B cell (primary cell): ENCODE measurements around the gene SPAM1. TPM values are rescaled to one million over a fixed set of nuclear protein-coding genes. Genes with fewer than 3 reads are reported as not detected.
"Not testable (repeated sequence)": the region's sequence is repeated elsewhere in the genome, so short reads cannot be mapped to it uniquely, and the experiment has no call there.

Experiments used
- ATAC-seq: fragments of 200-7000 bp; cut with Tn5 transposase; one replicate; pipeline ENCODE4 v1.10.0; 2021; ENCODE audit warnings: low read depth, mild to moderate bottlenecking, moderate number of reproducible peaks, moderate library complexity
- CTCF ChIA-PET: fragments of 350-600 bp; sonication (Branson Sonifier 250); formaldehyde crosslinking; loops from one replicate; lab custom pipeline; 2021; ENCODE audit warnings: antibody characterized with exemption, inconsistent platforms; lab: Charles Lee
- POLR2A ChIA-PET: fragments of 350-600 bp; sonication (Branson Sonifier 250); formaldehyde crosslinking; loops from one replicate; lab custom pipeline; 2021; ENCODE audit warnings: antibody characterized with exemption; lab: Charles Lee
- DNase-seq: peaks from one replicate; pipeline ENCODE4 v3.0.0; 2013
- H2AFZ ChIP-seq: 2 replicates; pipeline ENCODE4 v1.6.1; 2012; ENCODE audit warnings: mild to moderate bottlenecking, low read depth, low read length; ENCODE audit not compliant: insufficient read depth, poor library complexity, severe bottlenecking
- H3K27ac ChIP-seq, 2 donors: 1 replicate in 1 of 2; 2 replicates in 1 of 2; pipeline ENCODE4 v1.5.1; 2012 to 2013; ENCODE audit warnings: low read length in 2 of 2, mild to moderate bottlenecking in 2 of 2, moderate library complexity in 1 of 2
- H3K27me3 ChIP-seq, 4 experiments: fragments of 200-600 bp in 1 of 4; sonication (generic) in 1 of 4; replicated peaks in 1 of 4; 1 replicate in 2 of 4; 2 replicates in 2 of 4; pipeline versions ENCODE4 v1.6.1 to v1.7.0; 2013 to 2016; ENCODE audit warnings: low read length in 3 of 4, mild to moderate bottlenecking in 2 of 4, mixed read lengths in 1 of 4, moderate library complexity in 1 of 4; ENCODE audit not compliant: insufficient read depth in 4 of 4, control insufficient read depth in 3 of 4; ENCODE audit errors: control extremely low read depth in 1 of 4
- H3K36me3 ChIP-seq, 2 experiments: replicated peaks in 1 of 2; 1 replicate in 1 of 2; 2 replicates in 1 of 2; pipeline versions ENCODE4 v1.6.1 to v1.7.1; 2013; ENCODE audit warnings: low read length in 1 of 2; ENCODE audit not compliant: insufficient read depth in 2 of 2, control insufficient read depth in 1 of 2; ENCODE audit errors: control extremely low read depth in 1 of 2, extremely low read depth in 1 of 2
- H3K4me1 ChIP-seq, 2 donors: fragments of 200-600 bp in 1 of 2; sonication (generic) in 1 of 2; 1 replicate in 1 of 2; 2 replicates in 1 of 2; pipeline versions ENCODE4 v1.5.1 to v1.6.1; 2013 to 2017; ENCODE audit warnings: low read length in 2 of 2; ENCODE audit not compliant: control insufficient read depth in 2 of 2, insufficient read depth in 2 of 2
- H3K4me2 ChIP-seq: replicated peaks from 2 replicates; pipeline ENCODE3; 2012; ENCODE audit warnings: mild to moderate bottlenecking, low read depth, low read length; ENCODE audit not compliant: poor library complexity, severe bottlenecking
- H3K4me3 ChIP-seq, 5 experiments: fragments of 200-600 bp in 1 of 5; sonication (generic) in 1 of 5; 1 replicate in 3 of 5; 2 replicates in 2 of 5; pipeline versions ENCODE4 v1.5.1 to v1.7.0; 2011 to 2016; ENCODE audit warnings: low read length in 4 of 5, mild to moderate bottlenecking in 4 of 5, low read depth in 2 of 5, control low read depth in 1 of 5, moderate library complexity in 1 of 5; ENCODE audit not compliant: insufficient read depth in 1 of 5; ENCODE audit errors: control extremely low read depth in 1 of 5, extremely low read depth in 1 of 5
- H3K79me2 ChIP-seq: fragments of 200-600 bp; sonication (generic); one replicate; pipeline ENCODE4 v1.6.0; 2016; ENCODE audit warnings: low read length; ENCODE audit not compliant: control insufficient read depth, insufficient read depth
- H3K9ac ChIP-seq: fragments of 200-600 bp; sonication (generic); 2 replicates; pipeline ENCODE4 v1.6.1; 2017; ENCODE audit warnings: mild to moderate bottlenecking, low read length, moderate library complexity
- H3K9me3 ChIP-seq, 3 donors: one replicate each; pipeline versions ENCODE4 v1.6.1 to v1.7.1; 2013; ENCODE audit warnings: low read length in 2 of 3; ENCODE audit not compliant: control insufficient read depth in 2 of 3, insufficient read depth in 1 of 3; ENCODE audit errors: control extremely low read depth in 1 of 3
- H4K20me1 ChIP-seq: 2 replicates; pipeline ENCODE4 v1.6.0; 2012; ENCODE audit warnings: mild to moderate bottlenecking, low read length; ENCODE audit not compliant: insufficient read depth, control insufficient read depth, poor library complexity, severe bottlenecking
- H3K27ac Mint-ChIP-seq: one replicate; pipeline ENCODE4 v1.8.0; 2021; ENCODE audit warnings: mixed read lengths
- H3K27me3 Mint-ChIP-seq: one replicate; pipeline ENCODE4 v1.8.0; 2021; ENCODE audit warnings: mixed read lengths
- H3K4me1 Mint-ChIP-seq: one replicate; pipeline ENCODE4 v1.8.0; 2021; ENCODE audit warnings: mixed read lengths
- H3K4me3 Mint-ChIP-seq: one replicate; pipeline ENCODE4 v1.8.0; 2021; ENCODE audit warnings: mixed read lengths
- H3K9me3 Mint-ChIP-seq: one replicate; pipeline ENCODE4 v1.8.0; 2022; ENCODE audit warnings: mixed read lengths; ENCODE audit not compliant: insufficient read depth
- EZH2 ChIP-seq: IDR thresholded peaks from 2 replicates; pipeline ENCODE4 v1.6.1; 2012; ENCODE audit warnings: borderline replicate concordance, low read depth, mild to moderate bottlenecking, moderate library complexity, low read length; ENCODE audit not compliant: insufficient read depth, poor library complexity, severe bottlenecking
- WGBS: methylation state at CpG from one replicate; pipeline ENCODE4 v1.1.5; 2013; ENCODE audit warnings: missing lambda C conversion rate; ENCODE audit not compliant: insufficient coverage; 5-methylcytosine and 5-hydroxymethylcytosine counted together
- intact Hi-C: fragments of 100-400 bp; cut with micrococcal nuclease; formaldehyde crosslinking; loops from one replicate; pipeline ENCODE4 v1.10.0; 2022
- polyA plus RNA-seq: library from polyadenylated mRNA; depleted of rRNA; stranded (reverse); fragments of >200 nt; gene quantifications from 2 replicates; pipeline ENCODE4 v1.2.3, GENCODE V29; 2012
- total RNA-seq, 2 donors: library from RNA; stranded (reverse); fragments of 120-200 nt in 1 of 2; gene quantifications; 1 replicate in 1 of 2; 2 replicates in 1 of 2; pipeline versions ENCODE4 v1.2.3 to v1.2.4, GENCODE V29; 2013 to 2022
- TF ChIP-seq, protein P1 (sequence below): fragments of 200-600 bp; IDR thresholded peaks from one replicate; pipeline ENCODE4 v1.8.0; 2022; ENCODE audit warnings: antibody characterized with exemption, mild to moderate bottlenecking

The SPAM1 gene
- total and polyA plus RNA-seq, 2 donors (not counting 1 experiment from before 2014, with no cell fraction given), result 0.04 TPM; not detected in 1

DNA sequence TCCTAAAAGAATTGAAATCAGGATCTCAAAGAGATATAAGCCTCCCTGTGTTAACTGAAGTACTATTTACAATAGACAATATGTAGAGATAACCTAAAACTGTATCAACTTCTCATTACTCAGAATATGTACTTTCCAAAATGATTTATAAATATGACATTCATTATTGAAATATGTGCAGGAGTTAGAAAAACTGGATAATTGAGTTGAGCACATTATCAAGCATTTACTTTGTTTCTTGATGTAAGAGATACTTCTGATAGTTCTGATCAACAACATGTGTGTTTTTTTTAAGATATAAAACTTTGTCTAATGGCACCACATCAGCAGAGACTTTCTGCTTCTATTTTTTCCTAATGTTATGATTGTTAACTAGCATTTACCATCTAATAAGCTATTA lies 41.9 kb upstream of the SPAM1 start:
- ChIA-PET POLR2A (no interaction called here), CTCF (no interaction called here)
- no peaks in the 10 kb centered on the region for H3K4me1 ChIP-seq

DNA sequence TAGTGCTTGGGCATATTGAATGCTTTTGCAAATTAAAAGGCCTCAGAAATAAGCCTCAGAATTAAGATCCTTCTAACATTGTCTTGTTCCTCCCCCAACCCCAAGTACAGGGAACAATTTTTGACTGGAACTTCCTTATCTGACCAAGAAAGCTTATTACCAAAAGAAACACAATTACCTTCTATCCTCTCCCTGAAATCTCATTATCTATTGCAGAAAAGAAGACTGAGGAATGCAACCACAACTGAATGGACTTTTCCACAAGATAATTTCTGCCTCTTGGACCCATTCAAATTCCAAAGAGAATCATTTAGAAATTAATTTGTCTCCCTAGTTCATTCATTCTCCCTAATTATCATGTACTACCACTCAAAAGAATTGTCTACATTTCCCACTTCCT lies 36.8 kb upstream of the SPAM1 start:
- no peak overlapping the region for H3K4me3 ChIP-seq
- no peak overlapping the region for H3K27ac ChIP-seq
- peaks cover 0 to 5% (median 3%) of the 10 kb centered on the region in 3 donors for H3K9me3 ChIP-seq
- TF ChIP-seq, protein P1, sequence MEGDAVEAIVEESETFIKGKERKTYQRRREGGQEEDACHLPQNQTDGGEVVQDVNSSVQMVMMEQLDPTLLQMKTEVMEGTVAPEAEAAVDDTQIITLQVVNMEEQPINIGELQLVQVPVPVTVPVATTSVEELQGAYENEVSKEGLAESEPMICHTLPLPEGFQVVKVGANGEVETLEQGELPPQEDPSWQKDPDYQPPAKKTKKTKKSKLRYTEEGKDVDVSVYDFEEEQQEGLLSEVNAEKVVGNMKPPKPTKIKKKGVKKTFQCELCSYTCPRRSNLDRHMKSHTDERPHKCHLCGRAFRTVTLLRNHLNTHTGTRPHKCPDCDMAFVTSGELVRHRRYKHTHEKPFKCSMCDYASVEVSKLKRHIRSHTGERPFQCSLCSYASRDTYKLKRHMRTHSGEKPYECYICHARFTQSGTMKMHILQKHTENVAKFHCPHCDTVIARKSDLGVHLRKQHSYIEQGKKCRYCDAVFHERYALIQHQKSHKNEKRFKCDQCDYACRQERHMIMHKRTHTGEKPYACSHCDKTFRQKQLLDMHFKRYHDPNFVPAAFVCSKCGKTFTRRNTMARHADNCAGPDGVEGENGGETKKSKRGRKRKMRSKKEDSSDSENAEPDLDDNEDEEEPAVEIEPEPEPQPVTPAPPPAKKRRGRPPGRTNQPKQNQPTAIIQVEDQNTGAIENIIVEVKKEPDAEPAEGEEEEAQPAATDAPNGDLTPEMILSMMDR, result no peak
- TF ChIP-seq EZH2, result no peak
- intact Hi-C loops, result no loop called here
- H3K79me2 ChIP-seq, result no peaks in the 10 kb centered on the region
- no peak overlapping the region for H2AFZ ChIP-seq
- H3K9ac ChIP-seq, result no peak overlapping the region
- Mint-ChIP-seq H3K4me1 (no peaks in the 10 kb centered on the region), H3K27me3 (peaks cover 6% of the 10 kb centered on the region), H3K9me3 (no peaks in the 10 kb centered on the region), H3K4me3 (no peak overlapping the region), H3K27ac (no peak overlapping the region)
- no peaks in the 10 kb centered on the region for H3K36me3 ChIP-seq
- ChIA-PET CTCF (no interaction called here), POLR2A (no interaction called here)
- no peak overlapping the region for H3K4me2 ChIP-seq
- no peaks in the 10 kb centered on the region for H3K4me1 ChIP-seq
- no peaks in the 10 kb centered on the region for H4K20me1 ChIP-seq
- no peaks in the 10 kb centered on the region for H3K27me3 ChIP-seq
- no peak for DNase-seq
- no peak for ATAC-seq

More for the DNA sequence above, 41.9 kb upstream of the SPAM1 start:
- DNase-seq, result no peak
- Histone ChIP-seq H3K27ac (no peak overlapping the region), H3K4me2 (no peak overlapping the region), H2AFZ (no peak overlapping the region), H3K79me2 (no peaks in the 10 kb centered on the region), H3K36me3 (no peaks in the 10 kb centered on the region), H3K9me3 (no peaks in the 10 kb centered on the region), H3K4me3 (no peak overlapping the region), H3K27me3 (no peaks in the 10 kb centered on the region), H4K20me1 (no peaks in the 10 kb centered on the region), H3K9ac (no peak overlapping the region)
- intact Hi-C loops, result no loop called here
- H3K4me3 Mint-ChIP-seq, result no peak overlapping the region
- no peaks in the 10 kb centered on the region for H3K9me3 Mint-ChIP-seq
- H3K27me3 Mint-ChIP-seq, result no peaks in the 10 kb centered on the region
- TF ChIP-seq, protein P1, result no peak
- no peak for TF ChIP-seq EZH2
- no peak for ATAC-seq
- H3K27ac Mint-ChIP-seq, result no peak overlapping the region
- no peaks in the 10 kb centered on the region for H3K4me1 Mint-ChIP-seq

DNA sequence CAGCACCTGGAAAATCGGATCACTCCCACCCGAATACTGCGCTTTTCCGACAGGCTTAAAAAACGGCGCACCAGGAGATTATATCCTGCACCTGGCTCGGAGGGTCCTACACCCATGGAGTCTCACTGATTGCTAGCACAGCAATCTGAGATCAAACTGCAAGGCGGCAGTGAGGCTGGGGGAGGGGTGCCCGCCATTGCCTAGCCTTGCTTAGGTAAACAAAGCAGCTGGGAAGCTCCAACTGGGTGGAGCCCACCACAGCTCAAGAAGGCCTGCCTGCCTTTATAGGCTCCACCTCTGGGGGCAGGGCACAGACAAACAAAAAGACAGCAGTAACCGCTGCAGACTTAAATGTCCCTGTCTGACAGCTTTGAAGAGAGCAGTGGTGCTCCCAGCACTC lies 30.3 kb upstream of the SPAM1 start:
- H3K4me2 ChIP-seq, H2AFZ ChIP-seq, H4K20me1 ChIP-seq, H3K27me3 ChIP-seq, H3K79me2 ChIP-seq, H3K27me3 Mint-ChIP-seq, CTCF ChIA-PET, H3K36me3 ChIP-seq, H3K9ac ChIP-seq, POLR2A ChIA-PET, H3K4me1 ChIP-seq, H3K27ac Mint-ChIP-seq, H3K9me3 ChIP-seq, intact Hi-C loops, H3K4me3 ChIP-seq, H3K4me3 Mint-ChIP-seq, H3K9me3 Mint-ChIP-seq, DNase-seq, H3K27ac ChIP-seq, H3K4me1 Mint-ChIP-seq, ATAC-seq: not testable (repeated sequence)
- 80% methylated on average over 6 of the region's 10 CpGs for WGBS
